HepG2 (cell line): Measurements from ENCODE around the gene RMI2. TPM values are rescaled to one million over a fixed set of nuclear protein-coding genes. Genes with fewer than 3 reads are reported as not detected.

ENCODE experiments used
- BCLAF1 ChIP-seq: fragments of 450-650 bp; IDR thresholded peaks from 2 replicates; pipeline ENCODE4 v1.6.1; 2017; ENCODE audit warnings: mild to moderate bottlenecking
- CTCF ChIP-seq: sonication (generic); formaldehyde crosslinking; IDR thresholded peaks from 2 replicates; pipeline ENCODE4 v1.5.0; 2020; ENCODE audit warnings: mild to moderate bottlenecking, missing genetic modification reagents, moderate library complexity
- ERF ChIP-seq: IDR thresholded peaks from 2 replicates; pipeline ENCODE4 v1.6.1; 2018; ENCODE audit warnings: missing biosample characterization, missing genetic modification reagents
- FOXO1 ChIP-seq: sonication (generic); formaldehyde crosslinking; IDR thresholded peaks from 2 replicates; pipeline ENCODE4 v1.4.0; 2020; ENCODE audit warnings: missing genetic modification reagents
- HNRNPH1 ChIP-seq: fragments of 200-400 bp; formaldehyde crosslinking; optimal IDR thresholded peaks from 2 replicates; pipeline ENCODE3; 2017; ENCODE audit warnings: mild to moderate bottlenecking, low read depth, low read length
- TEAD2 ChIP-seq: sonication (generic); formaldehyde crosslinking; IDR thresholded peaks from 2 replicates; pipeline ENCODE4 v1.9.0; 2021; ENCODE audit warnings: missing genetic modification reagents
- ZFX ChIP-seq: sonication (generic); formaldehyde crosslinking; IDR thresholded peaks from 2 replicates; pipeline ENCODE4 v1.4.0; 2020; ENCODE audit warnings: mild to moderate bottlenecking, low read depth, missing genetic modification reagents, moderate library complexity
- ZMYM4 ChIP-seq: sonication (generic); formaldehyde crosslinking; IDR thresholded peaks from 2 replicates; pipeline ENCODE4 v1.8.1; 2023; ENCODE audit warnings: mild to moderate bottlenecking, missing genetic modification reagents
- ZNF780A ChIP-seq: sonication (generic); formaldehyde crosslinking; IDR thresholded peaks from 2 replicates; pipeline ENCODE4 v1.8.0; 2022; ENCODE audit warnings: mild to moderate bottlenecking, missing genetic modification reagents, moderate library complexity
- ZSCAN25 ChIP-seq: sonication (generic); formaldehyde crosslinking; IDR thresholded peaks from 2 replicates; pipeline ENCODE4 v1.8.0; 2022; ENCODE audit warnings: mild to moderate bottlenecking, missing genetic modification reagents
- polyA plus RNA-seq, 8 experiments: library from polyadenylated mRNA; depleted of rRNA in 3 of 8; stranded (reverse) in 7 of 8; unstranded in 1 of 8; fragments of >200 nt; fragmentation: Illumina TruSeq in 4 of 8; extraction: Trizol in 4 of 8; gene quantifications; 2 replicates each; pipeline versions ENCODE4 v1.2.1 to v1.2.3, GENCODE V29; 2011 to 2016; ENCODE audit warnings: low read depth in 4 of 8, missing spikeins in 1 of 8, mixed read lengths in 1 of 8; ENCODE audit not compliant: insufficient read depth in 1 of 8
- total RNA-seq, 5 experiments: library from RNA; depleted of rRNA; stranded (reverse); fragments of >200 nt; fragmentation: Illumina TruSeq; extraction: Trizol; gene quantifications; 2 replicates each; pipeline ENCODE4 v1.2.3, GENCODE V29; 2016; ENCODE audit warnings: low read depth in 1 of 5
- TF ChIP-seq, protein P1 (sequence below), 2 experiments: sonication (generic) in 1 of 2; formaldehyde crosslinking in 1 of 2; IDR thresholded peaks; 2 replicates each; pipeline versions ENCODE4 v1.4.0 to v1.6.1; 2016 to 2020; ENCODE audit warnings: borderline replicate concordance in 1 of 2, low read depth in 1 of 2, mild to moderate bottlenecking in 1 of 2, missing genetic modification reagents in 1 of 2

RMI2 gene
- total and polyA plus RNA-seq, 2 of the 13 experiments (the other 11 are each of a cell fraction or from before 2014, with no cell fraction given): 24.5 to 55.7 TPM

- TF ChIP-seq BCLAF1 (no peak), ERF (CRISPR knock-in tag) (no peak), ZNF780A (CRISPR knock-in tag) (no peak), ZFX (0 out of 2 replicates have a peak, but pooled peaks have one; percentile 24), TEAD2 (CRISPR knock-in tag) (no peak), ZSCAN25 (no peak), ZMYM4 (CRISPR knock-in tag) (no peak), HNRNPH1 (peak; percentile 19), CTCF (no peak), FOXO1 (CRISPR knock-in tag) (no peak)
- TF ChIP-seq, protein P1, sequence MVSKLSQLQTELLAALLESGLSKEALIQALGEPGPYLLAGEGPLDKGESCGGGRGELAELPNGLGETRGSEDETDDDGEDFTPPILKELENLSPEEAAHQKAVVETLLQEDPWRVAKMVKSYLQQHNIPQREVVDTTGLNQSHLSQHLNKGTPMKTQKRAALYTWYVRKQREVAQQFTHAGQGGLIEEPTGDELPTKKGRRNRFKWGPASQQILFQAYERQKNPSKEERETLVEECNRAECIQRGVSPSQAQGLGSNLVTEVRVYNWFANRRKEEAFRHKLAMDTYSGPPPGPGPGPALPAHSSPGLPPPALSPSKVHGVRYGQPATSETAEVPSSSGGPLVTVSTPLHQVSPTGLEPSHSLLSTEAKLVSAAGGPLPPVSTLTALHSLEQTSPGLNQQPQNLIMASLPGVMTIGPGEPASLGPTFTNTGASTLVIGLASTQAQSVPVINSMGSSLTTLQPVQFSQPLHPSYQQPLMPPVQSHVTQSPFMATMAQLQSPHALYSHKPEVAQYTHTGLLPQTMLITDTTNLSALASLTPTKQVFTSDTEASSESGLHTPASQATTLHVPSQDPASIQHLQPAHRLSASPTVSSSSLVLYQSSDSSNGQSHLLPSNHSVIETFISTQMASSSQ (IDR thresholded peaks at IDR 0.05; ENCODE audit: low read depth): no peak
- TF ChIP-seq, protein P1 (CRISPR knock-in tag; IDR thresholded peaks at IDR 0.05; ENCODE audit: borderline replicate concordance): 0 out of 2 replicates have a peak, but pooled peaks have one; percentile 38
- TF ChIP-seq, all 625 proteins: peak for 9
Measured at GRCh38 chr16:11333702-11334101, 11.6 kb upstream of the RMI2 start (continued).
